Glutamatergic neuron (in vitro differentiated cells): ENCODE results near the gene PTPRF. TPM values are rescaled to one million over a fixed set of nuclear protein-coding genes. Genes with fewer than 3 reads are reported as not detected.

ENCODE experiments used
- DNase-seq: peaks from one replicate; pipeline ENCODE4 v3.0.0; 2022
- H3K27ac Mint-ChIP-seq: one replicate; pipeline ENCODE4 v1.8.0; 2020; ENCODE audit warnings: mild to moderate bottlenecking, mixed read lengths, inconsistent platforms; ENCODE audit not compliant: unreplicated experiment
- H3K27me3 Mint-ChIP-seq: one replicate; pipeline ENCODE4 v1.8.0; 2020; ENCODE audit warnings: mild to moderate bottlenecking, moderate library complexity, mixed read lengths, inconsistent platforms; ENCODE audit not compliant: unreplicated experiment
- H3K36me3 Mint-ChIP-seq: one replicate; pipeline ENCODE4 v1.8.0; 2020; ENCODE audit warnings: mild to moderate bottlenecking, mixed read lengths, inconsistent platforms; ENCODE audit not compliant: unreplicated experiment
- H3K4me1 Mint-ChIP-seq: one replicate; pipeline ENCODE4 v1.8.0; 2020; ENCODE audit warnings: mild to moderate bottlenecking, low read depth, mixed read lengths, inconsistent platforms; ENCODE audit not compliant: unreplicated experiment
- H3K4me3 Mint-ChIP-seq: one replicate; pipeline ENCODE4 v1.8.0; 2020; ENCODE audit warnings: mild to moderate bottlenecking, mixed read lengths, inconsistent platforms; ENCODE audit not compliant: unreplicated experiment
- H3K9me3 Mint-ChIP-seq: one replicate; pipeline ENCODE4 v1.8.0; 2020; ENCODE audit warnings: mild to moderate bottlenecking, moderate library complexity, mixed read lengths, inconsistent platforms; ENCODE audit not compliant: unreplicated experiment
- total RNA-seq: library from RNA; stranded (reverse); fragmentation: NEBNext Ultra II Directional; extraction: Animal tissue kit (Norgen Biotek cat#: 25700); gene quantifications from one replicate; pipeline ENCODE4 v1.2.1, GENCODE V29; 2021; ENCODE audit not compliant: unreplicated experiment
- TF ChIP-seq, protein P1 (sequence below): fragments of 200-600 bp; sonication (generic); IDR thresholded peaks from one replicate; pipeline ENCODE4 v1.5.0; 2021; ENCODE audit not compliant: partially characterized antibody, unreplicated experiment

Gene PTPRF
- total RNA-seq, 1 donor from 2014 or later = 171 TPM

DNA sequence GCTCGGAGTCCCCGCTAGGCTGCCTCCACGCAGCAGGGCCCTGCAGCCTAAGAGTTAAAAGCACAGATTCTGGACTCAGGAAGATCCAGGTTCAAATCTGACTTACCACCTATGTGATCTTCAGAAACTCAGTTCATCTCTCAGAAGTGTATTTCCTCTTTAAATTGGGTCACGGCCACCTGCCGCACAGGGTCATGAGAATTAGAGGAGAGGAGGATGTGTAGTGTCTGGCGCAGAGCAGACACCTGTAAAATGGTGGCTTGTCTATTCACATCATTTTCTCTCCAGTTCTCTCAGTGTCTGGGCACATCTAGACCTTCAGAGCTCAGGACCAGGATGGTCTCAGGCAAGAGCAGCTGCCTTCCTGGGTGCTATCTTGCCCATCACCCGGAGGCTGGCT, 45.8 kb downstream of the PTPRF start:
- H3K27ac Mint-ChIP-seq = no peak overlapping the region

DNA sequence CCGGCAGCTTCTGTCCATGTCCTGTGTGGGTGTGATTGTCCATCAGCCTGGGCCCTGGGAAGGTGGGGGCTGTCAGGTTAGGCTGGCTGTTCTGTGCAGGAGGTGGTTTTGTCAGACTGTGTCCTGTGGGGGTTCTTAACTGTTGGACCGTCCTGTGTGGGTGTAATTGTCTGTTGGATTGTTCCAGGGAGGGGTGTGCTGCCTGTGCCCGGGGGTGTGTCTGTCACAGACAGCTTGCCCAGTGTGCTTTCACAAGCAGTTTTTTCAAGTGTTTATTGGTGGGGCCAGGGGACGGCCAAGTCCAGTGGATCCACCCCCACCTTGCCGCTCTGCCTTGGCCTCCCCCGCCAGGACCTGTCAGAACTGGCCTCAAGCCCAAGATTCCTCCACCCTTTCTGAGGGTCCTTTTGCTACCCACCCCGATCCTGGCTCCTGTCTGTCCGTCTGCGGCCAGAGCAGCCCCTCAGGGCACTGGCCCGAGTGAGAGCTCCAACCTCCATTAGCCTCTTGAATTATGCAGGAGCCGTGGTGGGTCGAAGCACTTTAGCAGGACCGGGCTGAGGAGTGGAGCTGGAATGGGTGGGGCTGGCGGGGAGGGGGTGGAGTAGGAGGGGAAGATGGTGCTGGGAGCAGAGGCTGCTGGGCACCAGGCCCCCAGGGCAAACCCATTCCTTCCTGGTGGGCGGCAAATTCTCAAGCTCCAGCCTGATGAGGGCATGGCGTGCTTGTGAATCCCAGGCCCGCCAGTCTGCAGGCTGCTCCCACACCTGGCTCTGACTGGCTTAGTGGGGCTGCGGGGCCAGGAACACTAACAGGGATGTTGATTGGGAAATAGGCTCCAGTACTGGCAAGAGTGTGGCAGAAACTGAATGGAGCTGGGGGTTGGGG, 47.2 kb downstream of the PTPRF start:
- H3K27ac Mint-ChIP-seq = peak overlapping the region; percentile 66

More for the DNA sequence above, 45.8 kb downstream of the PTPRF start:
- Mint-ChIP-seq H3K9me3 (peaks cover 5% of the 10 kb centered on the region), H3K27me3 (peaks cover 7% of the 10 kb centered on the region), H3K4me1 (peaks cover 26% of the 10 kb centered on the region), H3K36me3 (peaks cover 9% of the 10 kb centered on the region), H3K4me3 (no peak overlapping the region)
- TF ChIP-seq, protein P1, sequence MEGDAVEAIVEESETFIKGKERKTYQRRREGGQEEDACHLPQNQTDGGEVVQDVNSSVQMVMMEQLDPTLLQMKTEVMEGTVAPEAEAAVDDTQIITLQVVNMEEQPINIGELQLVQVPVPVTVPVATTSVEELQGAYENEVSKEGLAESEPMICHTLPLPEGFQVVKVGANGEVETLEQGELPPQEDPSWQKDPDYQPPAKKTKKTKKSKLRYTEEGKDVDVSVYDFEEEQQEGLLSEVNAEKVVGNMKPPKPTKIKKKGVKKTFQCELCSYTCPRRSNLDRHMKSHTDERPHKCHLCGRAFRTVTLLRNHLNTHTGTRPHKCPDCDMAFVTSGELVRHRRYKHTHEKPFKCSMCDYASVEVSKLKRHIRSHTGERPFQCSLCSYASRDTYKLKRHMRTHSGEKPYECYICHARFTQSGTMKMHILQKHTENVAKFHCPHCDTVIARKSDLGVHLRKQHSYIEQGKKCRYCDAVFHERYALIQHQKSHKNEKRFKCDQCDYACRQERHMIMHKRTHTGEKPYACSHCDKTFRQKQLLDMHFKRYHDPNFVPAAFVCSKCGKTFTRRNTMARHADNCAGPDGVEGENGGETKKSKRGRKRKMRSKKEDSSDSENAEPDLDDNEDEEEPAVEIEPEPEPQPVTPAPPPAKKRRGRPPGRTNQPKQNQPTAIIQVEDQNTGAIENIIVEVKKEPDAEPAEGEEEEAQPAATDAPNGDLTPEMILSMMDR = no peak
- DNase-seq = no peak

DNA sequence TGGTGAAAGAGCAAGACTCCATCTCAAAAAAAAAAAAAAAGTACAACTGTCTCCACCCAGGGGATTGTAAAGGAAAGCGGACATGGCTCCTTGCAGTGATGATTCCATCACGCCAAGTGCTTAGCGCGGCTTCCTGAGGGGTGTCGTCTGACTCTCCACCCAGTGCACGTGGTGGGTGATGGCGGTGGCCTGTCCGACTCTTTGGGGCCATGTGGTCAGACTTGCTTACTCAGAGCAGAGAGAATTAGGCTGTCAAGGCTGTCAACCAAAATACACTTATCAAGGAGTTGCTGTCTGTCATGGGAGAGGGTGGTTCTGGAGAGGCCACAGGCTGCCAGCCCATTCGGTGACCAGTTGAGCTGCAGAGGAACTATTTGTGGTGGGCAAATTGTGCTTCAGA, 49.4 kb downstream of the PTPRF start:
- H3K4me3 Mint-ChIP-seq = peak overlapping the region; percentile 7
- peaks cover 4% of the 10 kb centered on the region for H3K27me3 Mint-ChIP-seq
- peaks cover 13% of the 10 kb centered on the region for H3K36me3 Mint-ChIP-seq
- peaks cover 5% of the 10 kb centered on the region for H3K9me3 Mint-ChIP-seq
- no peak for DNase-seq
- peaks cover 19% of the 10 kb centered on the region for H3K4me1 Mint-ChIP-seq
- TF ChIP-seq, protein P1 = no peak
- no peak overlapping the region for H3K27ac Mint-ChIP-seq

More for the DNA sequence above, 47.2 kb downstream of the PTPRF start:
- Mint-ChIP-seq H3K4me3 (peak overlapping the region; percentile 71), H3K36me3 (peaks cover 11% of the 10 kb centered on the region), H3K27me3 (peaks cover 7% of the 10 kb centered on the region), H3K4me1 (peaks cover 19% of the 10 kb centered on the region), H3K9me3 (peaks cover 5% of the 10 kb centered on the region)
- DNase-seq = peak; percentile 76
- TF ChIP-seq, protein P1 = no peak

DNA sequence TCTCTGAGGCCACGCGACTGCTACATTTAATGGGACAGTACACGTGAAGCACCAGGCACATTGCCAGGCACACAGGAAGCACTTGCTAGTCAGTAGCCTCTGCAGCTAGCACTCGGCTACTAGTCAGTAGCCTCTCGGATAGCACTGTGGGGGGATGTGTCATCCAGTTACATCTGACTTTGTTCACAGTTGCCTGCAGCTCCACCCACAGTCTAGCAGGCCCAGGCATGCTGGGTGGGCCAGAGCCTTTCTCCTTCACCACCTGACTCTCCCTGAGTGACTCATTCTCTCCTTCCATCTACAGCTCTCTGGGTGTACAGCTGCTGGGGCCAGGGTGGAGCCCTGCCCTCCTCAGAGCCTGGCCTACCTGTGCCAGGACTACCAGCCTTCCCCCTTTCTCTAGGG, 51.5 kb downstream of the PTPRF start:
- Mint-ChIP-seq H3K36me3 (peaks cover 13% of the 10 kb centered on the region), H3K27me3 (peaks cover 3% of the 10 kb centered on the region), H3K27ac (peak overlapping the region; percentile 59), H3K4me3 (no peak overlapping the region), H3K9me3 (peaks cover 2% of the 10 kb centered on the region), H3K4me1 (peaks cover 31% of the 10 kb centered on the region)
- TF ChIP-seq, protein P1 = no peak
- no peak for DNase-seq

DNA sequence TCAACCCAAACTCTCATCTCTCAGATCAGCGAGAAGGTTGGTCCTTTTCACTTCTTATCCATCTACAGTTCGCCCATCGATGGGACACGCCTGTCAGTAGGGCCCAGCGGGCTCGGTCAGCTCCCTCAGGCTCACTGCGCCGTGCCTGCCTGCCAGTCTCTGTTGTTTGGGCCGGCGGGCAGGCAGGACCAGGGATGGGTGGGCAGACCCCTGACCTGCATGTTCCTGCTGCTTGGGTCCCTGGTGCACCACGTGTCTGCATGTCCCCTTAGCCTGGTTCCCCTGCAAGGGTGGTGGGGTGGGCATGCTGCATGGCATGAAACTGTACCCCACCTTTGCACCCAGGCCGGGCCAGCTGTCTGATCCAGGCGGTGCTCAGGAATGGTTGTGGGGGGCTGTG, 52.4 kb downstream of the PTPRF start:
- Mint-ChIP-seq H3K27me3 (peaks cover 3% of the 10 kb centered on the region), H3K9me3 (peaks cover 3% of the 10 kb centered on the region), H3K27ac (no peak overlapping the region), H3K4me3 (peak overlapping the region; percentile 2), H3K4me1 (peaks cover 28% of the 10 kb centered on the region), H3K36me3 (peaks cover 13% of the 10 kb centered on the region)
- no peak for DNase-seq
- TF ChIP-seq, protein P1 = no peak
